ENCODE data around the gene SLC1A3.

SLC1A3 gene

GRCh38 chr5:36726767-36727166 lies 120.4 kb downstream of the SLC1A3 start:
- no peak for DNase-seq
- intact Hi-C loops (cut with DNase I): loop anchor here (10.0 kb wide), 1 partner anchor 278 kb away; no protein-coding TSS in a partner anchor

GRCh38 chr5:36728697-36729543 lies 122.5 kb downstream of the SLC1A3 start:
- intact Hi-C loops (cut with DNase I): loop anchor here (10.0 kb wide), 1 partner anchor 276 kb away; no protein-coding TSS in a partner anchor
- DNase-seq: peak in 14 of 42 donors; percentile 12 to 73 (median 32)

- no peak for DNase-seq
- intact Hi-C loops (cut with DNase I): no loop called here
These were observed 124.3 kb downstream of the SLC1A3 start for GRCh38 chr5:36730537-36731216.

GRCh38 chr5:36733183-36733582 lies 126.8 kb downstream of the SLC1A3 start:
- intact Hi-C loops (cut with DNase I): no loop called here
- no peak for DNase-seq

GRCh38 chr5:36734422-36734821 lies 128.0 kb downstream of the SLC1A3 start:
- intact Hi-C loops (cut with DNase I): no loop called here
- DNase-seq: no peak

- no peak for DNase-seq
- intact Hi-C loops (cut with DNase I): no loop called here
These were observed 129.5 kb downstream of the SLC1A3 start for GRCh38 chr5:36735891-36736290.
